Right ventricle myocardium inferior (tissue), 1 donor: ENCODE data around the gene NR1D1. TPM values are rescaled to one million over a fixed set of nuclear protein-coding genes. Genes with fewer than 3 reads are reported as not detected.

Experiments
- ATAC-seq: fragments of 200-7000 bp; cut with Tn5 transposase; one replicate; pipeline ENCODE4 v1.9.1; 2020; ENCODE audit warnings: mild to moderate bottlenecking, moderate library complexity
- DNase-seq: peaks from one replicate; pipeline ENCODE4 v3.0.0; 2021; ENCODE audit errors: missing footprints
- intact Hi-C: fragments of 100-400 bp; cut with DNase I; formaldehyde crosslinking; loops from one replicate; pipeline ENCODE4 v1.11.0; 2022
- total RNA-seq: library from RNA; stranded (reverse); fragmentation: NEBNext Ultra II Directional; extraction: Animal tissue kit (Norgen Biotek cat#: 25700); gene quantifications from one replicate; pipeline ENCODE4 v1.2.1, GENCODE V29; 2021
- donor health status: DM: no; HTN: yes; CAD: no; lungs with severe emphysema.

NR1D1 gene
- total RNA-seq, 1 donor from 2014 or later = 24.9 TPM

DNA sequence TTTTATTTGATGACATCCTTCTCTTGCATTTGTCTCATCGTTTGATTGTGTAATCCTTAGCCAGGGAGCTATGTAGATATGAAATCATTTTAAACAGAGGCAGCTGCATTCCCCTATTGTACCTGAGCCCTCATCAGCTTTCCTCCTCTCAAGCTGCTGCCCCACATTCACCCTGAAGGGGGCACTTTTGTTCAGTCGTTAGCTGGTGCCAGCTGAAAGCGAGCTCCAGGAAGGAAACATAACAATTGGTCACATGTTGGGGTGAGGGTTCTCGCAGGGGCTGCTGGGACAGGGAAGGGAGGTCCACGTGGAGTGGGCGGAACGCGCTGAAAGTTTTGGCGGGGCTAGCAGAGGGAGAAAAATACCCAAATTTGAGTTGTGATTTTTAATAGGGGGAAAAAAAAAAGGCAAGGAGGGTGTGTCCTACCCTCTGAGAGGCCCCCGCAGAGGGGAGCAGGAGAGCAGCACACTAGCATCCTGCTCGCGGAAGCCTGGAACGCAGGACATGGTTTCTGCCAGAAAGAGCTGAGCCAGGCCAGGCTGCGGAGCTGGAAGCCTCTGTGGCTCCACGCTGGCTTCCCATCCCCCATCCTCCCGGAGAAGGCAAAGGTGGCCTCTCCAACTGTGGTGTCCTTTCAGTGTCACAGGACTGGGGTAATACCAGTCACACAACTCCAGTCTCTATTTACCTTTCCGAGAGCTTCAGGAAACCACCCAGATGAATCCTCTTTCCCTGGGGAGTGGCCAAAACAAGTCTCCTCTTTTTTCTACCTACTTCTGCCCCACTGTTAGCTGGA, 12.9 kb upstream of the NR1D1 start:
- intact Hi-C loops = loop anchor here (2.0 kb wide), 3 partner anchors 45 to 75 kb away; no protein-coding TSS in a partner anchor
- DNase-seq (peak; percentile 93), ATAC-seq (peak; percentile 75)

DNA sequence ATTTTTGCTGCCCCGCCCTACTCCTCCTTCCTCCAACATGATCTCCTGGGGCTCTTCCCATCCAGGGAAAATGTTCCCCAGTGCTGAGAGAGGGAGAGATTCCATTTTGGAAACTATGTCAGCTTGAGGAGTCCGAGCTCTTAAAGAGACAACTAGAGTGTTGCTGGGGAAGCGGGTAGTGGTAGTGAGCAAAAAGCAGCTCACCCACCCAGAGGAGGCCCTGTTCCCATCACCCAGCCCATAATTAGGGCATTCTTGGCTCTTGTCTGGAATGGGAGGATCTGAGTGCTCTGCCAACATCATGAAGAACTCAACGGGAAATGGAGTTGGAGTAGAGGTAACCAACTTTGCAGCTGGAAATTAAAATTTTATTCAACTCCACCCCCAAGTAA, 12.3 kb upstream of the NR1D1 start:
- ATAC-seq (peak; percentile 18), DNase-seq (no peak)
- intact Hi-C loops = loop anchor here (2.0 kb wide), 3 partner anchors 44 to 74 kb away; no protein-coding TSS in a partner anchor

DNA sequence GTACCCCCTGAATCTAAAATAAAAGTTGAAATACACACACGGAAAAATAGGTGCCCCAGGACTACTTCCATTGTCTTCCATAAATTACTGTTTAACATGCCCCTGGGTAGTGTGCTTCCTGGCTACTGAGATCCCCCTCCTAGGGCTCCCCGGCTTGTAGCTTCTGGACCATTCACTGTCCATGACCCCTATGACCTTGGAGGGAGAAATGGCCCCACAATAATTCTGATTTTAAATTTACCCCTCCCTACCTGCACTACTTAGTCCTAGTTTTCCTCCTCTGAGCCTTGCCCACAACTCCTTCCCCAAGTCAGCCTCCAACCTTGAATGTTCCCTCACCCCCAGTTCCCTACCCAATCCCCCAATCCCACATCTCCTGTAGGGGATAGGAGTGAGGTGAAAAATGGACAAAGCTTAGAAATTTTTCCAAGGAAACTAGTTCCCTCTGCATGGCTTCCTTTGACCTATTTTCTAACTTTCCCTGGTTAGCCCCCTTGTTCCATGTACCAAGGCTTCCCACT, 11.9 kb upstream of the NR1D1 start:
- intact Hi-C loops = loop anchor here (2.0 kb wide), 3 partner anchors 43 to 73 kb away; no protein-coding TSS in a partner anchor
- ATAC-seq = no peak
- no peak for DNase-seq

DNA sequence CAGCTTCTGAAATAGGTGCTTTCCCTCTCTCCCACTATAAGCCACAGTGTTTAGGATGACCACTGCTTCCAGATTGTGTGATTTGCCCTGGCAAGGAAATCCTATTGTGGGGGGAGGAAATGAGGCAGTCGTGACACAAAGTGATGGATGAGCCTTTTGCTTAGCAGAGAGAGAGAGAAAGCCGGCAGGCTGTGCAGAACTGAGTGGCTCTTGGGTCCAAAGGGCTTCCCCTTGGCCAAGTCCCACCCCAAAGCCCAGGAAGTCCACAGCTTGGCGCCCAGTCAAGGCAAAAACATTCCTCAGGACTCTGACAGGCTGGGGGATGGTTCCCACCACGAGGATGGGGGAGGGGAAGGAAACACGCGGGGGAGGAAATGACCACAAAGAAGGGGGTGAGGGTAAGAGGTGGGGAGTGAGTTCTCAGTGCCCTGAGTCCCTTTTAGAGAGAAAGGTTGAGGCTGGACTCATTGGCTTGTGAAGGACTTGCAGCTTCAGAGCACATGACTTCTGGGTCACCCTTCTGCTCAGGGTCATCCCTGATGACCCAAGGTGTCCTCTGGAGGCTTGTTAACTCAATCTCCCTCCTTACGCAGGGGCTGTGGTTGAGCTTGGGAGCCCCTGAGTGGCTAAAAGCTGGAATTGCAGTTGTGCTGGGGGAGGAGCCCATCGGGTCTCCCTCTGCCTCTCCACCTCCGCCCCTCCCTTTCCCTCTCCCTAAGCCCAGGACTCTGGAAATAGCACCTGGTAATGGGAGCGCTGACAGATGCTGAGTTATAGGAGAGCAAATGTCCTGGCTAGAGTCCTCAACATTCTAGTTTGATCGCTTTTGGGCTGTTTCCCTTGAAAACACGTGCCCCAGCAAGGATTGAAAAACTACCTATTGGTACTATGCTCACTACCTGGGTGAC, 11.1 kb upstream of the NR1D1 start:
- peak; percentile 79 for ATAC-seq
- intact Hi-C loops = loop anchor here (1.0 to 2.0 kb wide), 5 partner anchors 12 to 73 kb away; partner anchors contain the start of gene THRA

DNA sequence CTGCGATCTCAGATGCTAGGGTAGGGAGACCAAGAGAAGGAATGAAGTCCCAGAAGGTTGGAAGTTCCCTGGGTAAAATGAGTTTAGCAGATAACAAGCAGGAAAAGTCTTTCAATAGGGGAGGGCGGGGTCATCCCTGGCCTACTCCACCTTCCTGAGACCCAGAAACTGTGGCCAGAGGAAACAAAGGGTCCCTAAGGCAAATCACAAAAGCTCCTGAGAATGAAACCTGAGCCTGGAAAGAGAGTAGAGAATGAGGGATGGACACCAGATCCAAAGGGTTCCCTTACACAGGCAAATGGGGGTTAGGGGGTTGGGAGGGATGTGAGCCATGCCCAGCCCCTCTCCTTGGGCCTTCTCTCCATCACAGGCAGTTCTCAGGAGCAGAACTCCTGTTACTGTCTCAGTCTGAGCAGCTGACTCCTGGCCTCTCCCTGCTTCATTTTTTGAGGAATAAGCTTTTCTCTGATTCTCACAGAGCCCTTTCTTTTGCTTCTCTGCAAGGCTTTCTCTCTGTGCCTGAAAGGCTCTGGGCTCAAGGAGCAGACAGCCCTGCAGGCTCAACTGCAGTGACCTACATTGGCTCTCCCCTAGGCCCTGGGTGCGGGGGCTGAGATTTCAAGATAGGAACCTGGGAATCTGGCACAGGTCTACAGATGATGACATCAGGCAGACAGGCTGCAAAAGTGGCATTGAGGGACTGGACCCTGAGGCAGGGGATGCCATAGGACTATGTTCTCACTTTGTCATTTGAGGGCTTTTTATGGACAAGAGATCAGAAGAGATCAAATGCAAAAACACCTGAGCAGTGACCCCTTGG, 9.8 kb upstream of the NR1D1 start:
- no peak for DNase-seq
- no peak for ATAC-seq
- intact Hi-C loops = loop anchor here (2.0 kb wide), 1 partner anchor 47 kb away; the partner anchor contains the start of gene THRA

More for the DNA sequence above, 11.1 kb upstream of the NR1D1 start:
- peak; percentile 92 for DNase-seq

DNA sequence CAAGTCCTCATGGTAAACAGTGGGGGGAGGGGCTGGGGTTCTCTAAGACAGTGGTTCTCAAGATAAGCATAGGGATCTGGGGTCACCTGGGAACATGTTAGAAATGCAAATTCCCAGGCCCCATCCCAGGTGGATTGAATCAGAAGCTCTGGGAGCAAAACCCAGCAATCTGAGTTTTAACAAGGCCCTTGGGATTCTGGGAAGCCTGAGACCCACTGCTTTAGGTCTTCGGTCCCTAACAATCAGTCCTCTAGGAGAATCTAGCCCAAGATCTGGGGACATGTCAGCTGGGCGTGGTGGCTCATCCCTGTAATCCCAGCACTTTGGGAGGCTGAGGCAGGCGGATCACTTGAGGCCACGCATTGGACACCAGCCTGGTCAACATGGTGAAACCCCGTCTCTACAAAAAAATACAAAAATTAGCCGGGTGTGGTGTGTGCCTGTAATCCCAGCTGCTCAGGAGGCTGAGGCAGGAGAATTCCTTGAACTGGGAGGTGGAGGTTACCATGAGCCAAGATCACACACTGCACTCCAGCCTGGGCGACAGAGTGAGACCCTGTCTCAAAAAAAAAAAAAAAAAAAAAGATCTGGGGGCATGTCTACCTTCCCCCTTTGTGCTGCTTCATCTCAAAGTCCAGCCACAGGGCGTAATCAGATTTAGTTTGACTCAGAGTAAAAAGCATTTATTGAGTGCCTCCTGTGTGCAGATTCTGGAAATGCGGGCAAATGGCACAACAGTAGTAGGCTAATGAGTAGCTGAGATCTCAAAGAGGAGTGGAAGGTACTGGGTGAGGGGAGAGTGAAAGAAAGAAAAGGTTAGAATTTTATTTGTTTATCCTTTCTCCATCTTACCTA, 8.8 kb upstream of the NR1D1 start:
- DNase-seq = no peak
- no peak for ATAC-seq
- intact Hi-C loops = loop anchor here (10.0 kb wide), 1 partner anchor 236 kb away; no protein-coding TSS in a partner anchor

DNA sequence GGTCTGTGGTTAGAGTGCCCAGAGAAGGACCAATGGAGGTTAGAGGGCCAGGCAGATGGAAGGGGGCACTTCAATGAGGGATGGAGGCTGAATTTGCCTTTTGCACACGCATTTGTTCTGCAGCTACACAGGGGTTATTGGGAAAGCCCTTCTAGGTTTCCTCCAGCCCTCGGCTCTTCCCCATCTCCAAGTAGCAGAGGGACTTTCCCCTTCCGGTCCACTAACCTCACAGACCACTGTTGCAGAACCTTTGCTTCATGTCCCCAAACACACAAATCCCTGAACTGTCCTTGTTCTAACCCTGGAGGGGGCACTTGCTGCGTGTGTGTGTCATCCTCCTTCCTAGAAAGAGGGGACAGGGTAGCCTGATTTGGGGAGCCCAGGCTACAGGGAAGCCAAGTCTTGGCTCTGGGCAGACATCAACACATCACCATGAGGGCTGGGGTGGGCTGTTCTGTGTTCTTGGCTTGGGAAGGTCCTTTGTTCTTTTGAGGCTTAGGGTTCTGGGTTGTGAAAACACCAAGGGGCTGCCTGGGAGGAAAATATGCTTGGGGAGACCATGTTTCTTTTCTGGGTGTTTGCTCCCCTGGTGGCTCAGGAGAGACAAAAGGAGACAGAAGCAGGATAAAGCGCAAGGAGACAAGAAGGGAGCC, 7.3 kb upstream of the NR1D1 start:
- DNase-seq (no peak), ATAC-seq (no peak)

DNA sequence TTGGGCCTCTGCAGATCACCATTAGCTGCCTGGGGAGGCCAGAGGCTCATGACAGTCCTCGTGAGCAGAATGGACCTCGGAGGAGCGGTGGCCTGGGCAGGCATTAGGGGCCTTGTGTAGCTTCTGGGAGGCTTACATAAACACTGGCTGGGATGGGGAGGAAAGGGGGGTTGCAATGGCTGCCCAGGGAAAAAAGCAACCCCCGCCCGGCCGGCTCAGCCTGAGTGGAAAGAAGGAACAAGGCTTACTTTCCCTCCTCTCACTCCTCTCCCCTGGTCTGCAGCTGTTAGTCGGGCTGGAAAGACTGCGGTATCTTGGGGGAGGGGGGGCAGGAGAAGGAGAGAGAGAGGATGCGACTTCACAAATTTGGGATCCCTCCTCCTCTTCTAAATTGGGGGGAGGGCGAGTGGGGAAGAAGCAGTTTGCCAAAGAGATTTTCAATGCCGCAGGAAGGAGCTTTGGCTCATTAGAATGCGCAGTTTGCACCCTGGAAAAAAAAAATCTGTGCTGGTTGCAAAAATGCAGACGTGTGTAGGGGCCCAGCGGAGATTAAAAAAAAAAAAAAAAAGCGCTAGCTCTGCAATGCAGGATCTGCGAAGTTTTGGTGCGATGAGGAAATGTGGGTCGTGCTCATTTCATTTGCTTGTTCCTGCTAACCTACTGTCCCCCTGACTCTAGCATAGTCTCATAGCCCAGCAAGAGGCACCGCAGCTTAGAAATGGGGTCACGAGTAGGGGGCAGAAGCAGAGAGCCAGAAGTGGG, 6.6 kb upstream of the NR1D1 start:
- ATAC-seq (no peak), DNase-seq (no peak)
- intact Hi-C loops = loop anchor here (10.0 kb wide), 1 partner anchor 238 kb away; no protein-coding TSS in a partner anchor

More for the DNA sequence above, 7.3 kb upstream of the NR1D1 start:
- intact Hi-C loops = loop anchor here (10.0 kb wide), 1 partner anchor 237 kb away; no protein-coding TSS in a partner anchor

DNA sequence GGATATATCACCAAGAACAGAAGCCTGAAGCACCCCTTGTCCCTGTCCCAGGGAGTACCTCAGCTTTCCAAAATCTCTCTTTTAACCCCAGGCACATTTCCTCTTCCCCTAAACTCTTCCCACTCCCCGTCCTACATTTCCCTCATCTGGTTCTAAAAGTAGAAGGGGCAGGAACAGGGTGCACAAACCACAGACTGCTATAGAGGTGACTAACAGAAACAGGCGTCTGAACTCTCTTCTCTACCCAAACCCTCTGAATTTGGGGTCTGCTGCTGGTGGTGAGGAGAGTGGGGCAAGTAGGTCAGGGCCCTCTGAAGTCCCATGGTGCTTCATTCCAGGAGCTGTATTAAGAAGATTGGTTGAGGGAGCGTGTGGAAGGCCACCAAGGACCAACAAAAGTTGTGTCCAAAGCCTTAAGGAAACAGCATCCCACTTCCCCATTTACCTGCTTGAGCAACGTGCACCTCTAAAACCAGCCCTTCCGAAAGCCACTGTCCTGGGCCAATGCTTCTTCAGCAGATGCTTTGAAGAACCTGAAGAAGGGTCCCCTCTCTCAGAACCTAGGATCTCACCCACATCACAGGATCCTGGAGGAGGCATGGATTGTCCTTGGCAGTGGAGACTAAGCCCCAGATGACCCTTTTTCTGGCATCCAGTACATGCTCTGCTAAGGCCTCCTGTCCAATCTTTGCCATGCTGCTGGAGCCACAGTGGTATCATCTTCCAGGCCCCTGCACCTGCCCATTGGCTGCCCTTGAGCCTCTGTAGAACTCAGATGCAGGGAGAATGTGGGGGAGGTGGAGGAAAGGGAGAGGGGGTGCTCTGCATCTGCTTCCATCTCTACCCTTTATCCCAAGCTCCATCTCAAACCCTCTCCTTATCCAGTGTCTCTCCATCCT, 5.7 kb upstream of the NR1D1 start:
- intact Hi-C loops = loop anchor here (10.0 kb wide), 1 partner anchor 239 kb away; no protein-coding TSS in a partner anchor
- DNase-seq (no peak), ATAC-seq (no peak)

DNA sequence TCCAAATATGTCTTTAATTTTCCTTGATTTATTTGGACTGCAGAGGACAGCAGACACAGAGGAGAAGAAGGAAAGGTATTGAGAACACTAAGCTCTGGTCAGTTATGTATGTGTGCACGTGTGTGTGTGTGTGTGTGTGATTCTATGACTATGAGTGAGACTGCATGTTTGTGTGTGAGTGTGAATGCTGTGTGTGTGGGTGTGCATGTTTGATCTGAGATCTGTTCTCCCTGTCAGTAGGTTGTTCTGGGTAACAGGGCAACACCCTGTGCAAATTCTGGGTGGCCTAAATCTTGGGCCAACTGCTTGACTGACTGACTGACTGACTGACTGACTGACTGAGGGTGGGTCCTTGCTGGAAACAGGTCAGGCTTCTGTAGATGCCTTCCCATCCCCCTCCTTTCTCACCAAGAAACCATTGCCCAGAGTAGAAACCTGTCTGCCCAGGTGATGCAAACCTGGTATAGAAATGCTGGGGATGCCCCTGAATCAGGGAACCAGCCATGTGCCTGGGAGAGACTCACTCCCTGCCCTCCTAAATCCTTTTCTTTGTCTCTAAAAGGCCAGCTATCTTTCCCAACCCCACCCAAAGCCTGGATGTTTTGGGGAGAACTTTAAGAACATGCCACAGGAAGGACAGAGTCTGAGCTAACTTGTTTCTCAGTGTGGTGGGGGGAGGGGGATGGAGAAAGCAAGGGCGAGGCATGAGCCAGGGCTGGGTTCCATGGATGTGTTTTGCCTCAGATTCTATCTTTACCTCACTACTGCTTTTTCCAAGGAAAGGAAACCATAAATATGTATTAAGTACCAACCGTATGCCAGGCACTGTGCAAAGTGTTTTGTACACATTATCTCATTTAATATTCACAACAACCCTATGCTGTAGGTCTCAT, 4.5 kb upstream of the NR1D1 start:
- no peak for DNase-seq
- no peak for ATAC-seq
- intact Hi-C loops = loop anchor here (10.0 kb wide), 1 partner anchor 240 kb away; no protein-coding TSS in a partner anchor

DNA sequence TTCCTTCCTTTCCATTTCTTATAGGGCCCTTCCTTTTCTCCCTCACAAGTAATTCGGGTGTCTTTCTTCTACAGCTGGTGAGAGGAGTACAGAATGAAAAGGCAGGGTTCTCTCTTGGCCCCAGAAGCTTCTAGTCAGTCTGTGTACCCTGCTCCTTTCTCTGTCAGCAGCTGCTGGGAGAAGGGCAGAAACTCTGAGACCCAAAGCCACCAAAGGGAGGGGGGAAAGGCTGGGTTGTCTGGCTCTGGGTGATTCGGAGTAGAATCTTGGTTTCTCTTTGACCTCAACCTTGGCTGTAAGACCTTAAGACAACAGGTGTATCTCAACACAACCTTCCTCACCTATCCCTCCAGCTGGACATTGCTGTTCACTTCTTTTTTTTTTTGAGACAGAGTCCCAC, 3.3 kb upstream of the NR1D1 start:
- intact Hi-C loops = loop anchor here (10.0 kb wide), 1 partner anchor 241 kb away; no protein-coding TSS in a partner anchor
- no peak for DNase-seq

DNA sequence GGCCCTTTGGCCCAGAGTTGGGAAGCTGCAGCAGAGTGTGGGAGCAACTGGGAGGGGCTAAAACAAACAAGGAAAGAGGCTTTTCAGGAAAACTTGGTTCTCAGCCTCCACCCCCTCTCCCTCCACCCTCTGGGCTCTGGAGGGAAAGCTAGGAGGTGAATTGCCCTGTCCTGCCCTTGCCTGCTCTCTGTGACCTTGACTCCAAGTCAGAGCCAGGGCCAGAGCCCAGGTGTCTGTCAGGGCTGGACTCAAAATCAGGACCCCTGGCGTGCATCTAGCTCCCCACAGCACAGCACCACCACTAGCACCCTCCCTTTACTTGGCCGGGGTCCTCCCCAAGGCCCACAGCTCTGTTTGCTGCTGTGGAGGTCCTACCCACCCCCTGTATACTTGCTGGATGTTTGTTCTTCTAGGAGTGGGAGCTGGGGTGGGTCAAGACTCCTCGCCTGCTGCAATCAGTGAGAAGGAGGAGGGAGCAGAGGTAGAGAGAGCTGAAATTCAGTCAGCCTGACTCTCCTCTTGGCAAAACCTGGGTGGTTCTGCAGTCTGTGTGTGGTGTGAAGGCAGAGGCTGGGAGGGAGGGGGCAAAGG, 2.8 kb upstream of the NR1D1 start:
- ATAC-seq = no peak
- intact Hi-C loops = loop anchor here (10.0 kb wide), 1 partner anchor 242 kb away; no protein-coding TSS in a partner anchor
- DNase-seq = no peak

More for the DNA sequence above, 3.3 kb upstream of the NR1D1 start:
- no peak for ATAC-seq

DNA sequence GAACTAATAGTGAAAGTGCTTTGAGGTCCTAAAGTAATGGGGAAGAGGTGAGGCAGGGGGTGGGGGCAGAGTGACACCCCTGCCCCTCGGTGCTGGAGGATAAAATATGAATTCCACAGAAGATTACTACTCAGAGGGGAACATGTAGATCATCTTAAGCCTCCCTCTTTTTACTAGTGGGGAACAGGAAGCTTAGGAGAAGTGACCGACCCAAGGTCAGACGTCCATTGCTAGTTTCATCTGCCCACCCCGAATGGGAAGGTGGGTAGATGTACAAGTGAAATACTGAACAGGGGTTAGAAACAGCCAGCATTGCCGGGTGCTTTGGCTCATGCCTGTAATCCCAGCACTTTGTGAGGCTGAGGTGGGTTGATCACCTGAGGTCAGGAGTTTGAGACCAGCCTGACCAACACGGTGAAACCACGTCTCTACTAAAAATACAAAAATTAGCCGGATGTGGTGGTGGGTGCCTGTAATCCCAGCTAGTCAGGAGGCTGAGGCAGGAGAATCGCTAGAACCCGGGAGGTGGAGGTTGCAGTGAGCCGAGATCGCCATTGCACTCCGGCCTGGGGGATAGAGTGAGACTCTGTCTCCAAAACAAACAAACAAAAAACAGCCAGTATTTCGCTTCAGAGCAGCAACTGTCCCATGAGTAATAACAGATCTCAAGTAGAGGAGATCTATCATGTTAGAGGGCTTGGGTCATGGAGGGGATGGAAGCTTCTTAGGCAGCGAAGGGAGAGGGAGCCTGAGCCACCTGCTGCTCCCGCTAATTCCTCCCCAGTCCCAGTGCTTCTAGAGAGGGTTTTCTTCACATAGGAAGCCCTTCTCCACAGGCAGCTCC, 1.2 kb upstream of the NR1D1 start:
- ATAC-seq (no peak), DNase-seq (no peak)
- intact Hi-C loops = loop anchor here (10.0 kb wide), 1 partner anchor 243 kb away; no protein-coding TSS in a partner anchor
